GM12892 (cell line): ENCODE measurements around the gene NOTUM.

Experiments used
- POLR2A ChIP-seq: IDR thresholded peaks from 2 replicates; pipeline ENCODE4 v1.6.1; 2011; ENCODE audit warnings: low read depth, low read length, control low read depth
- POLR2AphosphoS5 ChIP-seq: IDR thresholded peaks from 2 replicates; pipeline ENCODE4 v1.6.1; 2011; ENCODE audit warnings: low read depth, low read length, control low read depth
- TAF1 ChIP-seq: IDR thresholded peaks from 2 replicates; pipeline ENCODE4 v1.6.1; 2011; ENCODE audit warnings: low read depth, mild to moderate bottlenecking, control low read depth, low read length, borderline replicate concordance

GRCh38 chr17:81954131-81955057 is 6.6 kb downstream of the NOTUM start:
- TF ChIP-seq POLR2A (no peak), POLR2AphosphoS5 (no peak), TAF1 (no peak)
